NCI-H1694 (cell line): ENCODE data around the gene CALD1.

ENCODE experiments used
- DNase-seq: peaks from one replicate; lab custom pipeline; 2025; lab: John Stamatoyannopoulos, UW

The CALD1 gene

GRCh38 chr7:135001390-135002165 is 222.1 kb downstream of the CALD1 start:
- DNase-seq = no peak

GRCh38 chr7:135012229-135012628 is 232.8 kb downstream of the CALD1 start:
- no peak for DNase-seq
